ENCODE data around the gene MIEF1.

The MIEF1 gene

GRCh38 chr22:39558950-39559349 is 56.9 kb downstream of the MIEF1 start:
- DNase-seq: no peak
- Histone ChIP-seq H3K4me1 (ENCODE audit: control insufficient read depth, insufficient read depth, low read depth, low read length) (peaks cover 15% of the 10 kb centered on the region), H3K79me1 (replicated peaks; ENCODE audit: low read length, poor library complexity, severe bottlenecking) (no peaks in the 10 kb centered on the region), H3K23ac (ENCODE audit: low read length in 2 of 2) (no peak overlapping the region), H2BK5ac (ENCODE audit: low read depth, low read length, poor library complexity, severe bottlenecking) (no peak overlapping the region), H3K36me3 (ENCODE audit: control insufficient read depth in 1 of 2, insufficient read depth in 2 of 2, low read depth in 1 of 2, low read length in 2 of 2) (no peaks in the 10 kb centered on the region), H4K91ac (ENCODE audit: low read length) (no peak overlapping the region), H3K27me3 (ENCODE audit: control insufficient read depth in 1 of 2, insufficient read depth in 1 of 2, low read length in 2 of 2) (peaks cover 82 to 87% of the 10 kb centered on the region in 2 experiments), H3K4me3 (ENCODE audit: insufficient read depth in 1 of 2, low read depth in 1 of 2, low read length in 2 of 2) (no peak overlapping the region), H3K9ac (ENCODE audit: low read length) (no peak overlapping the region), H2AK5ac (ENCODE audit: low read length, severe bottlenecking) (no peak overlapping the region), H3K9me3 (ENCODE audit: control insufficient read depth, low read length) (no peaks in the 10 kb centered on the region), H2BK120ac (ENCODE audit: low read depth, low read length) (no peak overlapping the region), H2BK12ac (ENCODE audit: low read length in 2 of 2) (no peak overlapping the region), H3K4ac (ENCODE audit: low read depth in 1 of 2, low read length in 2 of 2) (no peak overlapping the region), H2BK15ac (ENCODE audit: low read depth, poor library complexity, severe bottlenecking) (no peak overlapping the region), H3K18ac (ENCODE audit: low read depth in 1 of 2, low read length in 2 of 2) (no peak overlapping the region), H3K14ac (ENCODE audit: low read length in 2 of 2) (no peak overlapping the region), H2AFZ (ENCODE audit: low read depth, low read length) (no peak overlapping the region), H3K4me2 (ENCODE audit: low read length, poor library complexity, severe bottlenecking) (no peak overlapping the region), H4K8ac (ENCODE audit: low read length) (no peak overlapping the region), H3K27ac (ENCODE audit: low read length, poor library complexity, severe bottlenecking) (no peak overlapping the region)
- WGBS: 88% methylated on average over 14 of the region's 14 CpGs

- Histone ChIP-seq H4K8ac (ENCODE audit: low read length) (no peak overlapping the region), H3K4me3 (ENCODE audit: insufficient read depth in 1 of 2, low read depth in 1 of 2, low read length in 2 of 2) (no peak overlapping the region), H4K91ac (ENCODE audit: low read length) (no peak overlapping the region), H3K14ac (ENCODE audit: low read length in 2 of 2) (no peak overlapping the region), H3K27ac (ENCODE audit: low read length, poor library complexity, severe bottlenecking) (no peak overlapping the region), H3K4me2 (ENCODE audit: low read length, poor library complexity, severe bottlenecking) (no peak overlapping the region), H2BK120ac (ENCODE audit: low read depth, low read length) (no peak overlapping the region), H2AFZ (ENCODE audit: low read depth, low read length) (no peak overlapping the region), H3K4me1 (ENCODE audit: control insufficient read depth, insufficient read depth, low read depth, low read length) (peaks cover 15% of the 10 kb centered on the region), H2BK12ac (ENCODE audit: low read length in 2 of 2) (no peak overlapping the region), H3K18ac (ENCODE audit: low read depth in 1 of 2, low read length in 2 of 2) (no peak overlapping the region), H2BK5ac (ENCODE audit: low read depth, low read length, poor library complexity, severe bottlenecking) (no peak overlapping the region), H3K9me3 (ENCODE audit: control insufficient read depth, low read length) (no peaks in the 10 kb centered on the region), H2BK15ac (ENCODE audit: low read depth, poor library complexity, severe bottlenecking) (no peak overlapping the region), H3K27me3 (ENCODE audit: control insufficient read depth in 1 of 2, insufficient read depth in 1 of 2, low read length in 2 of 2) (peaks cover 79 to 86% of the 10 kb centered on the region in 2 experiments), H3K4ac (ENCODE audit: low read depth in 1 of 2, low read length in 2 of 2) (no peak overlapping the region), H3K9ac (ENCODE audit: low read length) (no peak overlapping the region), H3K36me3 (ENCODE audit: control insufficient read depth in 1 of 2, insufficient read depth in 2 of 2, low read depth in 1 of 2, low read length in 2 of 2) (no peaks in the 10 kb centered on the region), H3K79me1 (replicated peaks; ENCODE audit: low read length, poor library complexity, severe bottlenecking) (no peaks in the 10 kb centered on the region), H2AK5ac (ENCODE audit: low read length, severe bottlenecking) (no peak overlapping the region), H3K23ac (ENCODE audit: low read length in 2 of 2) (no peak overlapping the region)
- DNase-seq: no peak
- WGBS: 52% methylated on average over 9 of the region's 11 CpGs
Measured at GRCh38 chr22:39559456-39560105, 57.5 kb downstream of the MIEF1 start.

DNA sequence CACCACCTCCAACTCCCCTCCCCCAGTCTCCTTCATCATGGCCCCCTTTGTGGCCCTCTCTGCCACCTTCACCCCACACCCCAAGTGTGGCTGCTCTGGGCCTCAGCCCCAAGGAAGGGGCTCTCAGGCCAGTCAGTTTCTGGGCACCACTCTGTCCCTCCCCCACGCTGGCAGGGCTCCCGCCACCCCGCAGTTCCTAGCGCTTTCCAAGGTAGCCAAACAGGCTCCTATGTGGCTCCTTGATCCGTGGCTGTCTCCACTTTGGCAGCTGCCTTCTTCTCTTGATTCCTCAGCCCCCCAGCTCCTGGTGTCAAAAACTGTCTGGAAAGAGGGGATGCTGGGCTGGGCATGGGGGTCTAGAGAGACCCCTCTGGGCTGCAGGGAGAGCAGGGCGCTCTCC is 58.0 kb downstream of the MIEF1 start:
- Histone ChIP-seq H3K14ac (ENCODE audit: low read length in 2 of 2) (no peak overlapping the region), H2BK12ac (ENCODE audit: low read length in 2 of 2) (no peak overlapping the region), H3K27ac (ENCODE audit: low read length, poor library complexity, severe bottlenecking) (no peak overlapping the region), H3K23ac (ENCODE audit: low read length in 2 of 2) (no peak overlapping the region), H3K18ac (ENCODE audit: low read depth in 1 of 2, low read length in 2 of 2) (no peak overlapping the region), H3K9me3 (ENCODE audit: control insufficient read depth, low read length) (no peaks in the 10 kb centered on the region), H3K4me2 (ENCODE audit: low read length, poor library complexity, severe bottlenecking) (no peak overlapping the region), H3K9ac (ENCODE audit: low read length) (no peak overlapping the region), H4K8ac (ENCODE audit: low read length) (no peak overlapping the region), H3K4me1 (ENCODE audit: control insufficient read depth, insufficient read depth, low read depth, low read length) (peaks cover 15% of the 10 kb centered on the region), H4K91ac (ENCODE audit: low read length) (no peak overlapping the region), H3K36me3 (ENCODE audit: control insufficient read depth in 1 of 2, insufficient read depth in 2 of 2, low read depth in 1 of 2, low read length in 2 of 2) (no peaks in the 10 kb centered on the region), H2BK15ac (ENCODE audit: low read depth, poor library complexity, severe bottlenecking) (no peak overlapping the region), H2BK120ac (ENCODE audit: low read depth, low read length) (no peak overlapping the region), H3K27me3 (ENCODE audit: control insufficient read depth in 1 of 2, insufficient read depth in 1 of 2, low read length in 2 of 2) (peaks cover 79 to 85% of the 10 kb centered on the region in 2 experiments), H2BK5ac (ENCODE audit: low read depth, low read length, poor library complexity, severe bottlenecking) (no peak overlapping the region), H2AFZ (ENCODE audit: low read depth, low read length) (no peak overlapping the region), H2AK5ac (ENCODE audit: low read length, severe bottlenecking) (no peak overlapping the region), H3K79me1 (replicated peaks; ENCODE audit: low read length, poor library complexity, severe bottlenecking) (no peaks in the 10 kb centered on the region), H3K4me3 (ENCODE audit: insufficient read depth in 1 of 2, low read depth in 1 of 2, low read length in 2 of 2) (peak overlapping the region in 1 of 2 experiments; percentile 26), H3K4ac (ENCODE audit: low read depth in 1 of 2, low read length in 2 of 2) (no peak overlapping the region)
- DNase-seq: no peak
- WGBS: 48% methylated on average over 3 of the region's 6 CpGs

DNA sequence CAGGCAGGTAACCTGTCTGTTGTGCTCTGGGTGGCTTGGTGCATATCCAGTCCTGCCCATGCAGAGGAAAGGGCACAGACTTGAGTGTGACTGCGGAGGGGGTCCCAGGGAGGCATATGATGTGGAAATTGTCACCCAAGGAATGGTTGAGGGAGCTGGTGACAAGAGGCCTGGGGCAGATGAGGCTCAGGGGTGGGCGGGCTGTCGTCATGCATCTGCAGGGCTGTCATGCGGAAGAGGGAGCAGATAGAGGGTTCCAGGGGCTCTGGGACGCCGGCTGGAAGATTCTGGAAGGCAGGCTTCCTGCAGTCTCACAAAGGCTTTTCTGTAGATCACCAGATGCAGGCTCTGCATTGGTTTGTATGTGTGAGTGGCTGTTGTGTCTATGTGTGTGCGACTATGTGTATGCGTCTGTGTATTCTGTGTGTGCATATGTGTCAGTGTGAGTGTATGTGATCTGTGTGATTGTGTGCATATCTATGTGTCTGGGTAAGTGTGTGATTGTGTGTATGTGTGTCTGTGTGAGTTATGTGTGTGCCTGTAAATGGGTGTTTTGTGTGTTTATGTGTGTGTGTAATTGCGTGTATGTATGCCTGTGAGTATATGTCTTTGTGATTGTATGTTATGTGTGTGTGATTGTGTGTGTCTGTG is 60.9 kb downstream of the MIEF1 start:
- Histone ChIP-seq H3K27ac (ENCODE audit: low read length, poor library complexity, severe bottlenecking) (no peak overlapping the region), H3K36me3 (ENCODE audit: control insufficient read depth in 1 of 2, insufficient read depth in 2 of 2, low read depth in 1 of 2, low read length in 2 of 2) (no peaks in the 10 kb centered on the region), H3K18ac (ENCODE audit: low read depth in 1 of 2, low read length in 2 of 2) (no peak overlapping the region), H3K4me1 (ENCODE audit: control insufficient read depth, insufficient read depth, low read depth, low read length) (peaks cover 10% of the 10 kb centered on the region), H4K91ac (ENCODE audit: low read length) (no peak overlapping the region), H3K4me2 (ENCODE audit: low read length, poor library complexity, severe bottlenecking) (no peak overlapping the region), H3K23ac (ENCODE audit: low read length in 2 of 2) (no peak overlapping the region), H3K4ac (ENCODE audit: low read depth in 1 of 2, low read length in 2 of 2) (no peak overlapping the region), H3K9ac (ENCODE audit: low read length) (no peak overlapping the region), H4K8ac (ENCODE audit: low read length) (no peak overlapping the region), H2BK5ac (ENCODE audit: low read depth, low read length, poor library complexity, severe bottlenecking) (no peak overlapping the region), H3K27me3 (ENCODE audit: control insufficient read depth in 1 of 2, insufficient read depth in 1 of 2, low read length in 2 of 2) (peaks cover 55 to 68% of the 10 kb centered on the region in 2 experiments), H2BK15ac (ENCODE audit: low read depth, poor library complexity, severe bottlenecking) (no peak overlapping the region), H2BK12ac (ENCODE audit: low read length in 2 of 2) (no peak overlapping the region), H3K4me3 (ENCODE audit: insufficient read depth in 1 of 2, low read depth in 1 of 2, low read length in 2 of 2) (no peak overlapping the region), H2AK5ac (ENCODE audit: low read length, severe bottlenecking) (no peak overlapping the region), H3K9me3 (ENCODE audit: control insufficient read depth, low read length) (no peaks in the 10 kb centered on the region), H3K79me1 (replicated peaks; ENCODE audit: low read length, poor library complexity, severe bottlenecking) (no peaks in the 10 kb centered on the region), H2BK120ac (ENCODE audit: low read depth, low read length) (no peak overlapping the region), H3K14ac (ENCODE audit: low read length in 2 of 2) (no peak overlapping the region), H2AFZ (ENCODE audit: low read depth, low read length) (no peak overlapping the region)
- no peak for DNase-seq
- WGBS: 70% methylated on average over 9 of the region's 9 CpGs

All from mesenchymal stem cell (in vitro differentiated cells and primary cell).